GM12878 (cell line): ENCODE measurements around the gene HDGF. TPM values are rescaled to one million over a fixed set of nuclear protein-coding genes. Genes with fewer than 3 reads are reported as not detected.

Source experiments
- ATF7 ChIP-seq: fragments of 450-650 bp; IDR thresholded peaks from 2 replicates; pipeline ENCODE4 v1.6.1; 2016; ENCODE audit warnings: low read depth, mild to moderate bottlenecking
- BHLHE40 ChIP-seq, 2 experiments: fragments of 450-650 bp in 1 of 2; IDR thresholded peaks; 2 replicates each; pipeline ENCODE4 v1.6.1; 2011 to 2017; ENCODE audit warnings: low read depth in 2 of 2, borderline replicate concordance in 1 of 2, improper control_type of control experiment in 1 of 2, low read length in 1 of 2, mild to moderate bottlenecking in 1 of 2
- CBFB ChIP-seq: IDR thresholded peaks from 2 replicates; pipeline ENCODE4 v1.6.1; 2016; ENCODE audit warnings: antibody characterized with exemption, low read depth
- CBX3 ChIP-seq: fragments of 200-600 bp; sonication (generic); IDR thresholded peaks from 2 replicates; pipeline ENCODE4 v1.6.1; 2016; ENCODE audit warnings: low read depth, borderline replicate concordance
- CBX5 ChIP-seq: sonication (generic); IDR thresholded peaks from 2 replicates; pipeline ENCODE4 v1.6.1; 2016; ENCODE audit warnings: low read depth, moderate library complexity, mild to moderate bottlenecking, inconsistent platforms
- EED ChIP-seq: sonication (generic); IDR thresholded peaks from 2 replicates; pipeline ENCODE4 v1.6.1; 2016; ENCODE audit warnings: antibody characterized with exemption, low read depth
- EZH2 ChIP-seq: IDR thresholded peaks from 2 replicates; pipeline ENCODE4 v1.6.1; 2012; ENCODE audit warnings: low read depth, mild to moderate bottlenecking, control low read depth, inconsistent platforms, low read length, borderline replicate concordance; ENCODE audit not compliant: control insufficient read depth
- GATAD2B ChIP-seq: fragments of 450-650 bp; conservative IDR thresholded peaks from 2 replicates; pipeline ENCODE4 v1.6.1; 2017; ENCODE audit warnings: low read depth, mild to moderate bottlenecking, moderate library complexity
- HCFC1 ChIP-seq: fragments of 150-350 bp; IDR thresholded peaks from 2 replicates; pipeline ENCODE4 v1.6.1; 2014; ENCODE audit warnings: low read length
- HDGF ChIP-seq: fragments of 450-650 bp; IDR thresholded peaks from 2 replicates; pipeline ENCODE4 v1.6.1; 2016; ENCODE audit warnings: antibody characterized with exemption
- NFIC ChIP-seq: IDR thresholded peaks from 2 replicates; pipeline ENCODE4 v1.6.1; 2012; ENCODE audit warnings: low read depth, mild to moderate bottlenecking, inconsistent platforms, low read length, moderate library complexity
- NR2C1 ChIP-seq: fragments of 450-650 bp; IDR thresholded peaks from 2 replicates; pipeline ENCODE4 v1.6.1; 2017; ENCODE audit warnings: antibody characterized with exemption, mild to moderate bottlenecking, moderate library complexity
- POLR2A ChIP-seq: IDR thresholded peaks from 2 replicates; pipeline ENCODE4 v1.6.1; 2011; ENCODE audit warnings: low read depth, mild to moderate bottlenecking, low read length
- RUNX3 ChIP-seq: IDR thresholded peaks from 2 replicates; pipeline ENCODE4 v1.6.1; 2012; ENCODE audit warnings: low read length, inconsistent platforms
- SMAD5 ChIP-seq: IDR thresholded peaks from 2 replicates; pipeline ENCODE4 v1.6.1; 2016; ENCODE audit warnings: antibody characterized with exemption, low read depth
- SUPT20H ChIP-seq: IDR thresholded peaks from 2 replicates; pipeline ENCODE4 v1.6.1; 2011; ENCODE audit warnings: low read depth, mild to moderate bottlenecking, low read length, moderate library complexity, borderline replicate concordance; ENCODE audit not compliant: control insufficient read depth
- ZNF207 ChIP-seq: fragments of 450-650 bp; IDR thresholded peaks from 2 replicates; pipeline ENCODE4 v1.6.1; 2014; ENCODE audit warnings: antibody characterized with exemption, mild to moderate bottlenecking, borderline replicate concordance
- ZZZ3 ChIP-seq: IDR thresholded peaks from 2 replicates; pipeline ENCODE4 v1.6.1; 2011; ENCODE audit warnings: low read depth; ENCODE audit not compliant: control insufficient read depth, insufficient read length
- polyA plus RNA-seq, 11 experiments: library from polyadenylated mRNA; depleted of rRNA in 4 of 11; unstranded in 6 of 11; stranded (reverse) in 5 of 11; fragments of >200 nt; fragmentation: Nextera tagmentation in 4 of 11; fragmentation: Illumina TruSeq in 1 of 11; extraction: Ambion mirVana in 4 of 11; extraction: Trizol in 1 of 11; gene quantifications; 1 replicate in 1 of 11; 2 replicates in 10 of 11; pipeline versions ENCODE4 v1.2.1 to v1.2.3, GENCODE V29; 2011 to 2016; ENCODE audit warnings: inconsistent platforms in 2 of 11, missing spikeins in 2 of 11, low read depth in 1 of 11
- total RNA-seq, 4 experiments: library from RNA; depleted of rRNA in 3 of 4; stranded (reverse); fragments of >200 nt in 3 of 4; fragmentation: Illumina TruSeq in 1 of 4; extraction: Trizol in 1 of 4; gene quantifications; 2 replicates each; pipeline versions ENCODE4 v1.2.1 to v1.2.3, GENCODE V29; 2013 to 2021
- TF ChIP-seq, protein P1 (sequence below): fragments of 150-350 bp; IDR thresholded peaks from 2 replicates; pipeline ENCODE4 v1.6.1; 2016; ENCODE audit warnings: low read depth, low read length
- TF ChIP-seq, protein P2 (sequence below): fragments of 450-650 bp; IDR thresholded peaks from 2 replicates; pipeline ENCODE4 v1.6.1; 2017; ENCODE audit warnings: low read depth, mild to moderate bottlenecking, moderate library complexity
- TF ChIP-seq, protein P3 (sequence below): IDR thresholded peaks from 2 replicates; pipeline ENCODE4 v1.6.1; 2011; ENCODE audit warnings: low read depth, mild to moderate bottlenecking, low read length, moderate library complexity, borderline replicate concordance; ENCODE audit errors: extremely low read depth
- TF ChIP-seq, protein P4 (sequence below): fragments of 450-650 bp; IDR thresholded peaks from 2 replicates; pipeline ENCODE4 v1.6.1; 2016; ENCODE audit warnings: mild to moderate bottlenecking, moderate library complexity, borderline replicate concordance

The HDGF gene
- total and polyA plus RNA-seq, 10 of the 15 experiments (the other 5 are each of a cell fraction or from before 2014, with no cell fraction given), result 28.3 to 372 (median 209) TPM

DNA sequence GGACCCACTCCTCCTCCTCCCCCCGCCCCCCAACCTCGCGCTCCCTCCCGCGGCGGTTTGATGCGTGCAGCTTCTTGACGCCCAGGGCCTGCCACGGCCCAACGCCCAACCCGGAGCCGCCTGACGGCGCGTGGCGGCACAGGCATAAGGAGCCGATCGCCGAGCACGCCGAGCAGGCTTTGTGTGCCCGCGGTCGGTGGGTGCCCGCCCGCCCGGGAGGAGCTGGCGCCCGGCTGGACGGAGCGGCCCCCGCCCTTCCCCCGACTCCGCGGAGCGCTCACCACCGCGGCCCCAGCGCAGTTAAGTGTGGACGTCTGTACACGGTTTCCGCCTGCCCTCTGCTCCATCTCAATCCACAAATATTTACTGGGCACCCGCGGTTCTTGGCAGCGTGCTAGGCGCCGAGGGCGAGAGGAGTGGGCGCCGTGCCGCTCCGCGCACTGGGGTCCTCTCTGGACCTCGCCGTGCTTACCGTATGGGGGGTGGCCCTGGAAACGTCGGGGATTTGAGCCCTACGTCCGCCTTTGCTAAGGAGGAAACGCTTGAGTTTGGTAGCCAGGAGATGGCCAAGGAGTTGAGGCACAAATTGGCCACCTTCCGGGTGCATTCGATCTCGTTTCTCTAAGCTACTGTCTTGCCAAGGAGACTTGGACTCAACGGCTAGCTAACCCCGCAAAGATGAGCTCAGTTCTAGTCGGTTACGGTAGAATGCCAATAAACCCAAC lies 444 bp upstream of the HDGF start (continued):
- TF ChIP-seq, protein P1, sequence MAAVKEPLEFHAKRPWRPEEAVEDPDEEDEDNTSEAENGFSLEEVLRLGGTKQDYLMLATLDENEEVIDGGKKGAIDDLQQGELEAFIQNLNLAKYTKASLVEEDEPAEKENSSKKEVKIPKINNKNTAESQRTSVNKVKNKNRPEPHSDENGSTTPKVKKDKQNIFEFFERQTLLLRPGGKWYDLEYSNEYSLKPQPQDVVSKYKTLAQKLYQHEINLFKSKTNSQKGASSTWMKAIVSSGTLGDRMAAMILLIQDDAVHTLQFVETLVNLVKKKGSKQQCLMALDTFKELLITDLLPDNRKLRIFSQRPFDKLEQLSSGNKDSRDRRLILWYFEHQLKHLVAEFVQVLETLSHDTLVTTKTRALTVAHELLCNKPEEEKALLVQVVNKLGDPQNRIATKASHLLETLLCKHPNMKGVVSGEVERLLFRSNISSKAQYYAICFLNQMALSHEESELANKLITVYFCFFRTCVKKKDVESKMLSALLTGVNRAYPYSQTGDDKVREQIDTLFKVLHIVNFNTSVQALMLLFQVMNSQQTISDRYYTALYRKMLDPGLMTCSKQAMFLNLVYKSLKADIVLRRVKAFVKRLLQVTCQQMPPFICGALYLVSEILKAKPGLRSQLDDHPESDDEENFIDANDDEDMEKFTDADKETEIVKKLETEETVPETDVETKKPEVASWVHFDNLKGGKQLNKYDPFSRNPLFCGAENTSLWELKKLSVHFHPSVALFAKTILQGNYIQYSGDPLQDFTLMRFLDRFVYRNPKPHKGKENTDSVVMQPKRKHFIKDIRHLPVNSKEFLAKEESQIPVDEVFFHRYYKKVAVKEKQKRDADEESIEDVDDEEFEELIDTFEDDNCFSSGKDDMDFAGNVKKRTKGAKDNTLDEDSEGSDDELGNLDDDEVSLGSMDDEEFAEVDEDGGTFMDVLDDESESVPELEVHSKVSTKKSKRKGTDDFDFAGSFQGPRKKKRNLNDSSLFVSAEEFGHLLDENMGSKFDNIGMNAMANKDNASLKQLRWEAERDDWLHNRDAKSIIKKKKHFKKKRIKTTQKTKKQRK, result peak; percentile 29; the same call in 1 of the 2 replicates
- TF ChIP-seq EZH2 (no peak), GATAD2B (peak; percentile 49; the same call in 1 of the 2 replicates), CBX3 (no peak), BHLHE40 (IDR thresholded peaks at IDR 0.05; ENCODE audit: borderline replicate concordance in 1 of 2, low read depth in 2 of 2, low read length in 1 of 2) (peak; percentile 83 to 93), NFIC (no peak), CBFB (no peak), SUPT20H (no peak), SMAD5 (no peak), NR2C1 (0 out of 2 replicates have a peak, but pooled peaks have one; percentile 23), HDGF (no peak), CBX5 (no peak), ZZZ3 (no peak), RUNX3 (no peak), POLR2A (peak; percentile 84), ZNF207 (peak; percentile 67; the same call in 1 of the 2 replicates), HCFC1 (peak; percentile 73), ATF7 (no peak), EED (no peak)
- TF ChIP-seq, protein P2, sequence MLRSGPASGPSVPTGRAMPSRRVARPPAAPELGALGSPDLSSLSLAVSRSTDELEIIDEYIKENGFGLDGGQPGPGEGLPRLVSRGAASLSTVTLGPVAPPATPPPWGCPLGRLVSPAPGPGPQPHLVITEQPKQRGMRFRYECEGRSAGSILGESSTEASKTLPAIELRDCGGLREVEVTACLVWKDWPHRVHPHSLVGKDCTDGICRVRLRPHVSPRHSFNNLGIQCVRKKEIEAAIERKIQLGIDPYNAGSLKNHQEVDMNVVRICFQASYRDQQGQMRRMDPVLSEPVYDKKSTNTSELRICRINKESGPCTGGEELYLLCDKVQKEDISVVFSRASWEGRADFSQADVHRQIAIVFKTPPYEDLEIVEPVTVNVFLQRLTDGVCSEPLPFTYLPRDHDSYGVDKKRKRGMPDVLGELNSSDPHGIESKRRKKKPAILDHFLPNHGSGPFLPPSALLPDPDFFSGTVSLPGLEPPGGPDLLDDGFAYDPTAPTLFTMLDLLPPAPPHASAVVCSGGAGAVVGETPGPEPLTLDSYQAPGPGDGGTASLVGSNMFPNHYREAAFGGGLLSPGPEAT, result peak; percentile 87
- TF ChIP-seq, protein P3, sequence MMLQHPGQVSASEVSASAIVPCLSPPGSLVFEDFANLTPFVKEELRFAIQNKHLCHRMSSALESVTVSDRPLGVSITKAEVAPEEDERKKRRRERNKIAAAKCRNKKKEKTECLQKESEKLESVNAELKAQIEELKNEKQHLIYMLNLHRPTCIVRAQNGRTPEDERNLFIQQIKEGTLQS, result no peak
- TF ChIP-seq, protein P4, sequence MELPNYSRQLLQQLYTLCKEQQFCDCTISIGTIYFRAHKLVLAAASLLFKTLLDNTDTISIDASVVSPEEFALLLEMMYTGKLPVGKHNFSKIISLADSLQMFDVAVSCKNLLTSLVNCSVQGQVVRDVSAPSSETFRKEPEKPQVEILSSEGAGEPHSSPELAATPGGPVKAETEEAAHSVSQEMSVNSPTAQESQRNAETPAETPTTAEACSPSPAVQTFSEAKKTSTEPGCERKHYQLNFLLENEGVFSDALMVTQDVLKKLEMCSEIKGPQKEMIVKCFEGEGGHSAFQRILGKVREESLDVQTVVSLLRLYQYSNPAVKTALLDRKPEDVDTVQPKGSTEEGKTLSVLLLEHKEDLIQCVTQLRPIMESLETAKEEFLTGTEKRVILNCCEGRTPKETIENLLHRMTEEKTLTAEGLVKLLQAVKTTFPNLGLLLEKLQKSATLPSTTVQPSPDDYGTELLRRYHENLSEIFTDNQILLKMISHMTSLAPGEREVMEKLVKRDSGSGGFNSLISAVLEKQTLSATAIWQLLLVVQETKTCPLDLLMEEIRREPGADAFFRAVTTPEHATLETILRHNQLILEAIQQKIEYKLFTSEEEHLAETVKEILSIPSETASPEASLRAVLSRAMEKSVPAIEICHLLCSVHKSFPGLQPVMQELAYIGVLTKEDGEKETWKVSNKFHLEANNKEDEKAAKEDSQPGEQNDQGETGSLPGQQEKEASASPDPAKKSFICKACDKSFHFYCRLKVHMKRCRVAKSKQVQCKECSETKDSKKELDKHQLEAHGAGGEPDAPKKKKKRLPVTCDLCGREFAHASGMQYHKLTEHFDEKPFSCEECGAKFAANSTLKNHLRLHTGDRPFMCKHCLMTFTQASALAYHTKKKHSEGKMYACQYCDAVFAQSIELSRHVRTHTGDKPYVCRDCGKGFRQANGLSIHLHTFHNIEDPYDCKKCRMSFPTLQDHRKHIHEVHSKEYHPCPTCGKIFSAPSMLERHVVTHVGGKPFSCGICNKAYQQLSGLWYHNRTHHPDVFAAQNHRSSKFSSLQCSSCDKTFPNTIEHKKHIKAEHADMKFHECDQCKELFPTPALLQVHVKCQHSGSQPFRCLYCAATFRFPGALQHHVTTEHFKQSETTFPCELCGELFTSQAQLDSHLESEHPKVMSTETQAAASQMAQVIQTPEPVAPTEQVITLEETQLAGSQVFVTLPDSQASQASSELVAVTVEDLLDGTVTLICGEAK, result no peak; the same call in 1 of the 2 replicates
